ENCODE data around the gene MLLT6. TPM values are rescaled to one million over a fixed set of nuclear protein-coding genes. Genes with fewer than 3 reads are reported as not detected.

The MLLT6 gene
- polyA plus RNA-seq, 4 donors = 19.5 to 99.5 (median 39.1) TPM

GRCh38 chr17:38715216-38715943 is 10.3 kb downstream of the MLLT6 start:
- H3K27ac ChIP-seq (ENCODE audit: low read depth in 1 of 3, low read length in 2 of 3) = no peak overlapping the region
- no peak for FAIRE-seq
- no peaks in the 10 kb centered on the region for H3K27me3 ChIP-seq (ENCODE audit: control insufficient read depth in 3 of 3, insufficient read depth in 3 of 3, low read length in 3 of 3)
- H3K9me3 ChIP-seq (ENCODE audit: control insufficient read depth in 2 of 2, insufficient read depth in 1 of 2, low read depth in 1 of 2, low read length in 1 of 2) = no peaks in the 10 kb centered on the region
- no peak overlapping the region for H3K4me3 ChIP-seq (ENCODE audit: low read depth in 1 of 3, low read length in 3 of 3)
- 75 to 91% (median 81%) methylated on average over 7 to 9 of the region's 9 CpGs for WGBS, 3 donors
- DNase-seq = no peak
- H3K36me3 ChIP-seq (ENCODE audit: control insufficient read depth in 3 of 3, insufficient read depth in 2 of 3, low read depth in 1 of 3, low read length in 3 of 3) = peaks cover 2 to 95% (median 18%) of the 10 kb centered on the region in 3 donors
- H3K4me1 ChIP-seq (ENCODE audit: control insufficient read depth in 3 of 3, insufficient read depth in 2 of 3, low read depth in 1 of 3, low read length in 2 of 3) = peaks cover 2 to 16% (median 6%) of the 10 kb centered on the region in 3 donors

GRCh38 chr17:38716368-38717005 is 11.4 kb downstream of the MLLT6 start:
- DNase-seq = no peak
- 88 to 94% (median 91%) methylated on average over 18 of the region's 18 CpGs for WGBS, 3 donors
- FAIRE-seq = no peak
- Histone ChIP-seq H3K4me3 (ENCODE audit: low read depth in 1 of 3, low read length in 3 of 3) (no peak overlapping the region), H3K9me3 (ENCODE audit: control insufficient read depth in 2 of 2, insufficient read depth in 1 of 2, low read depth in 1 of 2, low read length in 1 of 2) (no peaks in the 10 kb centered on the region), H3K36me3 (ENCODE audit: control insufficient read depth in 3 of 3, insufficient read depth in 2 of 3, low read depth in 1 of 3, low read length in 3 of 3) (peaks cover 4 to 91% (median 18%) of the 10 kb centered on the region in 3 donors), H3K4me1 (ENCODE audit: control insufficient read depth in 3 of 3, insufficient read depth in 2 of 3, low read depth in 1 of 3, low read length in 2 of 3) (peaks cover 2 to 16% (median 6%) of the 10 kb centered on the region in 3 donors), H3K27me3 (ENCODE audit: control insufficient read depth in 3 of 3, insufficient read depth in 3 of 3, low read length in 3 of 3) (no peaks in the 10 kb centered on the region), H3K27ac (ENCODE audit: low read depth in 1 of 3, low read length in 2 of 3) (no peak overlapping the region)

- FAIRE-seq (no peak), DNase-seq (no peak)
- Histone ChIP-seq H3K4me3 (ENCODE audit: low read depth in 1 of 3, low read length in 3 of 3) (no peak overlapping the region), H3K36me3 (ENCODE audit: control insufficient read depth in 3 of 3, insufficient read depth in 2 of 3, low read depth in 1 of 3, low read length in 3 of 3) (peaks cover 7 to 91% (median 18%) of the 10 kb centered on the region in 3 donors), H3K9me3 (ENCODE audit: control insufficient read depth in 2 of 2, insufficient read depth in 1 of 2, low read depth in 1 of 2, low read length in 1 of 2) (no peaks in the 10 kb centered on the region), H3K27ac (ENCODE audit: low read depth in 1 of 3, low read length in 2 of 3) (no peak overlapping the region), H3K4me1 (ENCODE audit: control insufficient read depth in 3 of 3, insufficient read depth in 2 of 3, low read depth in 1 of 3, low read length in 2 of 3) (peaks cover 2 to 16% (median 6%) of the 10 kb centered on the region in 3 donors), H3K27me3 (ENCODE audit: control insufficient read depth in 3 of 3, insufficient read depth in 3 of 3, low read length in 3 of 3) (no peaks in the 10 kb centered on the region)
- WGBS, 3 donors = 60 to 68% (median 63%) methylated on average over 10 to 12 of the region's 12 CpGs
Observed at GRCh38 chr17:38717139-38717745, 12.2 kb downstream of the MLLT6 start.

GRCh38 chr17:38719289-38719942 is 14.3 kb downstream of the MLLT6 start:
- H3K27ac ChIP-seq (ENCODE audit: low read depth in 1 of 3, low read length in 2 of 3) = peak overlapping the region in 1 of 3 donors; percentile 25
- no peaks in the 10 kb centered on the region for H3K27me3 ChIP-seq (ENCODE audit: control insufficient read depth in 3 of 3, insufficient read depth in 3 of 3, low read length in 3 of 3)
- no peaks in the 10 kb centered on the region for H3K9me3 ChIP-seq (ENCODE audit: control insufficient read depth in 2 of 2, insufficient read depth in 1 of 2, low read depth in 1 of 2, low read length in 1 of 2)
- no peak overlapping the region for H3K4me3 ChIP-seq (ENCODE audit: low read depth in 1 of 3, low read length in 3 of 3)
- no peak for DNase-seq
- H3K4me1 ChIP-seq (ENCODE audit: control insufficient read depth in 3 of 3, insufficient read depth in 2 of 3, low read depth in 1 of 3, low read length in 2 of 3) = peaks cover 2 to 16% (median 6%) of the 10 kb centered on the region in 3 donors
- FAIRE-seq = no peak
- peaks cover 8 to 85% (median 12%) of the 10 kb centered on the region in 3 donors for H3K36me3 ChIP-seq (ENCODE audit: control insufficient read depth in 3 of 3, insufficient read depth in 2 of 3, low read depth in 1 of 3, low read length in 3 of 3)
- 88 to 90% (median 89%) methylated on average over 26 to 29 of the region's 29 CpGs for WGBS, 3 donors

GRCh38 chr17:38719943-38720641 is 15.0 kb downstream of the MLLT6 start:
- no peaks in the 10 kb centered on the region for H3K9me3 ChIP-seq (ENCODE audit: control insufficient read depth in 2 of 2, insufficient read depth in 1 of 2, low read depth in 1 of 2, low read length in 1 of 2)
- H3K4me3 ChIP-seq (ENCODE audit: low read depth in 1 of 3, low read length in 3 of 3) = no peak overlapping the region
- 66 to 75% (median 74%) methylated on average over 32 to 39 of the region's 39 CpGs for WGBS, 3 donors
- FAIRE-seq = no peak
- no peak for DNase-seq
- H3K27ac ChIP-seq (ENCODE audit: low read depth in 1 of 3, low read length in 2 of 3) = no peak overlapping the region
- no peaks in the 10 kb centered on the region for H3K27me3 ChIP-seq (ENCODE audit: control insufficient read depth in 3 of 3, insufficient read depth in 3 of 3, low read length in 3 of 3)
- H3K4me1 ChIP-seq (ENCODE audit: control insufficient read depth in 3 of 3, insufficient read depth in 2 of 3, low read depth in 1 of 3, low read length in 2 of 3) = peaks cover 2 to 21% (median 6%) of the 10 kb centered on the region in 3 donors
- H3K36me3 ChIP-seq (ENCODE audit: control insufficient read depth in 3 of 3, insufficient read depth in 2 of 3, low read depth in 1 of 3, low read length in 3 of 3) = peaks cover 5 to 85% (median 12%) of the 10 kb centered on the region in 3 donors

- DNase-seq = no peak
- H3K36me3 ChIP-seq (ENCODE audit: control insufficient read depth in 3 of 3, insufficient read depth in 2 of 3, low read depth in 1 of 3, low read length in 3 of 3) = peaks cover 5 to 84% (median 12%) of the 10 kb centered on the region in 3 donors
- no peak overlapping the region for H3K4me3 ChIP-seq (ENCODE audit: low read depth in 1 of 3, low read length in 3 of 3)
- H3K27ac ChIP-seq (ENCODE audit: low read depth in 1 of 3, low read length in 2 of 3) = no peak overlapping the region
- H3K27me3 ChIP-seq (ENCODE audit: control insufficient read depth in 3 of 3, insufficient read depth in 3 of 3, low read length in 3 of 3) = no peaks in the 10 kb centered on the region
- WGBS, 3 donors = 86 to 96% (median 89%) methylated on average over 6 of the region's 6 CpGs
- H3K4me1 ChIP-seq (ENCODE audit: control insufficient read depth in 3 of 3, insufficient read depth in 2 of 3, low read depth in 1 of 3, low read length in 2 of 3) = peaks cover 2 to 28% (median 6%) of the 10 kb centered on the region in 3 donors
- no peaks in the 10 kb centered on the region for H3K9me3 ChIP-seq (ENCODE audit: control insufficient read depth in 2 of 2, insufficient read depth in 1 of 2, low read depth in 1 of 2, low read length in 1 of 2)
- FAIRE-seq = no peak
Observed at GRCh38 chr17:38720941-38721340, 15.9 kb downstream of the MLLT6 start.

GRCh38 chr17:38721802-38722201 is 16.7 kb downstream of the MLLT6 start:
- no peak overlapping the region for H3K27ac ChIP-seq (ENCODE audit: low read depth in 1 of 3, low read length in 2 of 3)
- FAIRE-seq = no peak
- H3K9me3 ChIP-seq (ENCODE audit: control insufficient read depth in 2 of 2, insufficient read depth in 1 of 2, low read depth in 1 of 2, low read length in 1 of 2) = no peaks in the 10 kb centered on the region
- DNase-seq = no peak
- peaks cover 4 to 78% (median 12%) of the 10 kb centered on the region in 3 donors for H3K36me3 ChIP-seq (ENCODE audit: control insufficient read depth in 3 of 3, insufficient read depth in 2 of 3, low read depth in 1 of 3, low read length in 3 of 3)
- H3K4me3 ChIP-seq (ENCODE audit: low read depth in 1 of 3, low read length in 3 of 3) = no peak overlapping the region
- H3K27me3 ChIP-seq (ENCODE audit: control insufficient read depth in 3 of 3, insufficient read depth in 3 of 3, low read length in 3 of 3) = no peaks in the 10 kb centered on the region
- peaks cover 2 to 33% (median 6%) of the 10 kb centered on the region in 3 donors for H3K4me1 ChIP-seq (ENCODE audit: control insufficient read depth in 3 of 3, insufficient read depth in 2 of 3, low read depth in 1 of 3, low read length in 2 of 3)
- WGBS, 3 donors = 79 to 90% (median 81%) methylated on average over 9 to 16 of the region's 16 CpGs

Measured in small intestine (tissue), 7 donors.